ENCODE results near the gene MEGF6. TPM values are rescaled to one million over a fixed set of nuclear protein-coding genes. Genes with fewer than 3 reads are reported as not detected.

Gene MEGF6
- total RNA-seq, 1 donor from 2014 or later: 12.5 TPM

- peak; percentile 0 for ATAC-seq
Observed at GRCh38 chr1:3483380-3483779, 127.9 kb downstream of the MEGF6 start.

- peak; percentile 87 for ATAC-seq
Observed at GRCh38 chr1:3482378-3482849, 128.9 kb downstream of the MEGF6 start.

- ATAC-seq: peak; percentile 64
Observed at GRCh38 chr1:3481836-3482375, 129.4 kb downstream of the MEGF6 start.

GRCh38 chr1:3481046-3481445 lies 130.3 kb downstream of the MEGF6 start:
- no peak for ATAC-seq

- ATAC-seq: no peak
Observed at GRCh38 chr1:3480369-3480719, 131.0 kb downstream of the MEGF6 start.

GRCh38 chr1:3479511-3480368 lies 131.6 kb downstream of the MEGF6 start:
- no peak for ATAC-seq

GRCh38 chr1:3478187-3478586 lies 133.1 kb downstream of the MEGF6 start:
- ATAC-seq: no peak

- no peak for ATAC-seq
Observed at GRCh38 chr1:3477241-3477995, 133.9 kb downstream of the MEGF6 start.

- no peak for ATAC-seq
Observed at GRCh38 chr1:3476666-3477065, 134.6 kb downstream of the MEGF6 start.

- ATAC-seq: no peak
Observed at GRCh38 chr1:3475839-3476573, 135.3 kb downstream of the MEGF6 start.

- no peak for ATAC-seq
Observed at GRCh38 chr1:3474421-3474820, 136.9 kb downstream of the MEGF6 start.

GRCh38 chr1:3474016-3474415 lies 137.3 kb downstream of the MEGF6 start:
- no peak for ATAC-seq

GRCh38 chr1:3473381-3473844 lies 137.9 kb downstream of the MEGF6 start:
- peak; percentile 73 for ATAC-seq

GRCh38 chr1:3472906-3473305 lies 138.4 kb downstream of the MEGF6 start:
- ATAC-seq: no peak

GRCh38 chr1:3472088-3472850 lies 139.0 kb downstream of the MEGF6 start:
- no peak for ATAC-seq

- peak; percentile 36 for ATAC-seq
Observed at GRCh38 chr1:3471356-3472087, 139.8 kb downstream of the MEGF6 start.

GRCh38 chr1:3470650-3471355 lies 140.5 kb downstream of the MEGF6 start:
- ATAC-seq: no peak

- ATAC-seq: no peak
Observed at GRCh38 chr1:3469849-3470649, 141.3 kb downstream of the MEGF6 start.

- no peak for ATAC-seq
Observed at GRCh38 chr1:3469104-3469848, 142.0 kb downstream of the MEGF6 start.

Measured in esophagus mucosa (tissue), 1 donor.